ENCODE results near the gene PGPEP1. TPM values are rescaled to one million over a fixed set of nuclear protein-coding genes. Genes with fewer than 3 reads are reported as not detected.

Gene PGPEP1
- polyA plus RNA-seq, 4 donors = 29.1 to 77.9 (median 38.6) TPM

GRCh38 chr19:18330868-18331267 is 9.5 kb upstream of the PGPEP1 start:
- Histone ChIP-seq H3K36me3 (ENCODE audit: control insufficient read depth in 3 of 3, insufficient read depth in 2 of 3, low read depth in 1 of 3, low read length in 3 of 3) (no peaks in the 10 kb centered on the region), H3K27ac (ENCODE audit: low read depth in 1 of 3, low read length in 2 of 3) (no peak overlapping the region), H3K27me3 (ENCODE audit: control insufficient read depth in 3 of 3, insufficient read depth in 3 of 3, low read length in 3 of 3) (no peaks in the 10 kb centered on the region), H3K4me1 (ENCODE audit: control insufficient read depth in 3 of 3, insufficient read depth in 2 of 3, low read depth in 1 of 3, low read length in 2 of 3) (peaks cover 0 to 32% (median 4%) of the 10 kb centered on the region in 3 donors), H3K4me3 (ENCODE audit: low read depth in 1 of 3, low read length in 3 of 3) (no peak overlapping the region), H3K9me3 (ENCODE audit: control insufficient read depth in 2 of 2, insufficient read depth in 1 of 2, low read depth in 1 of 2, low read length in 1 of 2) (no peaks in the 10 kb centered on the region)
- no peak for FAIRE-seq
- 84 to 91% (median 86%) methylated on average over 9 of the region's 9 CpGs for WGBS, 3 donors
- no peak for DNase-seq

- Histone ChIP-seq H3K36me3 (ENCODE audit: control insufficient read depth in 3 of 3, insufficient read depth in 2 of 3, low read depth in 1 of 3, low read length in 3 of 3) (no peaks in the 10 kb centered on the region), H3K4me3 (ENCODE audit: low read depth in 1 of 3, low read length in 3 of 3) (no peak overlapping the region), H3K4me1 (ENCODE audit: control insufficient read depth in 3 of 3, insufficient read depth in 2 of 3, low read depth in 1 of 3, low read length in 2 of 3) (peaks cover 0 to 39% (median 4%) of the 10 kb centered on the region in 3 donors), H3K27ac (ENCODE audit: low read depth in 1 of 3, low read length in 2 of 3) (no peak overlapping the region), H3K9me3 (ENCODE audit: control insufficient read depth in 2 of 2, insufficient read depth in 1 of 2, low read depth in 1 of 2, low read length in 1 of 2) (no peaks in the 10 kb centered on the region), H3K27me3 (ENCODE audit: control insufficient read depth in 3 of 3, insufficient read depth in 3 of 3, low read length in 3 of 3) (no peaks in the 10 kb centered on the region)
- WGBS, 3 donors = 77 to 89% (median 82%) methylated on average over 15 of the region's 15 CpGs
- DNase-seq (no peak), FAIRE-seq (no peak)
These were observed 7.4 kb upstream of the PGPEP1 start for GRCh38 chr19:18332917-18333530.

GRCh38 chr19:18333680-18334079 is 6.7 kb upstream of the PGPEP1 start:
- WGBS, 3 donors = 73 to 79% (median 74%) methylated on average over 6 of the region's 6 CpGs
- FAIRE-seq = no peak

GRCh38 chr19:18336121-18336520 is 4.3 kb upstream of the PGPEP1 start:
- 52 to 57% (median 55%) methylated on average over 6 to 7 of the region's 7 CpGs for WGBS, 3 donors
- FAIRE-seq = no peak
- no peaks in the 10 kb centered on the region for H3K36me3 ChIP-seq (ENCODE audit: control insufficient read depth in 3 of 3, insufficient read depth in 2 of 3, low read depth in 1 of 3, low read length in 3 of 3)

More at GRCh38 chr19:18333680-18334079, 6.7 kb upstream of the PGPEP1 start:
- Histone ChIP-seq H3K9me3 (ENCODE audit: control insufficient read depth in 2 of 2, insufficient read depth in 1 of 2, low read depth in 1 of 2, low read length in 1 of 2) (no peaks in the 10 kb centered on the region), H3K4me3 (ENCODE audit: low read depth in 1 of 3, low read length in 3 of 3) (no peak overlapping the region), H3K4me1 (ENCODE audit: control insufficient read depth in 3 of 3, insufficient read depth in 2 of 3, low read depth in 1 of 3, low read length in 2 of 3) (peaks cover 0 to 42% (median 2%) of the 10 kb centered on the region in 3 donors), H3K27ac (ENCODE audit: low read depth in 1 of 3, low read length in 2 of 3) (no peak overlapping the region), H3K27me3 (ENCODE audit: control insufficient read depth in 3 of 3, insufficient read depth in 3 of 3, low read length in 3 of 3) (no peaks in the 10 kb centered on the region), H3K36me3 (ENCODE audit: control insufficient read depth in 3 of 3, insufficient read depth in 2 of 3, low read depth in 1 of 3, low read length in 3 of 3) (no peaks in the 10 kb centered on the region)
- DNase-seq = peak in 1 of 2 donors; percentile 39

GRCh38 chr19:18338541-18338940 is 1.9 kb upstream of the PGPEP1 start:
- Histone ChIP-seq H3K36me3 (ENCODE audit: control insufficient read depth in 3 of 3, insufficient read depth in 2 of 3, low read depth in 1 of 3, low read length in 3 of 3) (peaks cover 0 to 22% (median 2%) of the 10 kb centered on the region in 3 donors), H3K27ac (ENCODE audit: low read depth in 1 of 3, low read length in 2 of 3) (peak overlapping the region in 1 of 3 donors; percentile 86), H3K9me3 (ENCODE audit: control insufficient read depth in 2 of 2, insufficient read depth in 1 of 2, low read depth in 1 of 2, low read length in 1 of 2) (no peaks in the 10 kb centered on the region), H3K4me1 (ENCODE audit: control insufficient read depth in 3 of 3, insufficient read depth in 2 of 3, low read depth in 1 of 3, low read length in 2 of 3) (peaks cover 0 to 47% (median 0%) of the 10 kb centered on the region in 3 donors), H3K27me3 (ENCODE audit: control insufficient read depth in 3 of 3, insufficient read depth in 3 of 3, low read length in 3 of 3) (no peaks in the 10 kb centered on the region), H3K4me3 (ENCODE audit: low read depth in 1 of 3, low read length in 3 of 3) (no peak overlapping the region)
- DNase-seq (peak; percentile 43 to 72), FAIRE-seq (no peak)
- 18 to 54% (median 31%) methylated on average over 9 of the region's 9 CpGs for WGBS, 3 donors

More at GRCh38 chr19:18336121-18336520, 4.3 kb upstream of the PGPEP1 start:
- no peaks in the 10 kb centered on the region for H3K27me3 ChIP-seq (ENCODE audit: control insufficient read depth in 3 of 3, insufficient read depth in 3 of 3, low read length in 3 of 3)
- no peak overlapping the region for H3K4me3 ChIP-seq (ENCODE audit: low read depth in 1 of 3, low read length in 3 of 3)
- no peak overlapping the region for H3K27ac ChIP-seq (ENCODE audit: low read depth in 1 of 3, low read length in 2 of 3)
- peaks cover 0 to 45% (median 0%) of the 10 kb centered on the region in 3 donors for H3K4me1 ChIP-seq (ENCODE audit: control insufficient read depth in 3 of 3, insufficient read depth in 2 of 3, low read depth in 1 of 3, low read length in 2 of 3)
- DNase-seq = no peak
- no peaks in the 10 kb centered on the region for H3K9me3 ChIP-seq (ENCODE audit: control insufficient read depth in 2 of 2, insufficient read depth in 1 of 2, low read depth in 1 of 2, low read length in 1 of 2)

- no peak for FAIRE-seq
- 29 to 44% (median 38%) methylated on average over 6 of the region's 6 CpGs for WGBS, 3 donors
- DNase-seq = peak in 1 of 2 donors; percentile 55
- Histone ChIP-seq H3K9me3 (ENCODE audit: control insufficient read depth in 2 of 2, insufficient read depth in 1 of 2, low read depth in 1 of 2, low read length in 1 of 2) (no peaks in the 10 kb centered on the region), H3K27ac (ENCODE audit: low read depth in 1 of 3, low read length in 2 of 3) (peak overlapping the region in 2 of 3 donors; percentile 81 to 86), H3K4me1 (ENCODE audit: control insufficient read depth in 3 of 3, insufficient read depth in 2 of 3, low read depth in 1 of 3, low read length in 2 of 3) (peaks cover 0 to 42% (median 0%) of the 10 kb centered on the region in 3 donors), H3K36me3 (ENCODE audit: control insufficient read depth in 3 of 3, insufficient read depth in 2 of 3, low read depth in 1 of 3, low read length in 3 of 3) (peaks cover 2 to 33% (median 4%) of the 10 kb centered on the region in 3 donors), H3K27me3 (ENCODE audit: control insufficient read depth in 3 of 3, insufficient read depth in 3 of 3, low read length in 3 of 3) (no peaks in the 10 kb centered on the region), H3K4me3 (ENCODE audit: low read depth in 1 of 3, low read length in 3 of 3) (peak overlapping the region in 2 of 3 donors; percentile 91 to 99)
These were observed 675 bp upstream of the PGPEP1 start for GRCh38 chr19:18339723-18340122.

GRCh38 chr19:18340990-18341868 is 831 bp downstream of the PGPEP1 start:
- DNase-seq (peak; percentile 85 to 91), FAIRE-seq (no peak)
- H3K36me3 ChIP-seq (ENCODE audit: control insufficient read depth in 3 of 3, insufficient read depth in 2 of 3, low read depth in 1 of 3, low read length in 3 of 3) = peaks cover 2 to 48% (median 5%) of the 10 kb centered on the region in 3 donors
- H3K27ac ChIP-seq (ENCODE audit: low read depth in 1 of 3, low read length in 2 of 3) = peak overlapping the region; percentile 81 to 99 (median 90)
- H3K9me3 ChIP-seq (ENCODE audit: control insufficient read depth in 2 of 2, insufficient read depth in 1 of 2, low read depth in 1 of 2, low read length in 1 of 2) = no peaks in the 10 kb centered on the region
- H3K27me3 ChIP-seq (ENCODE audit: control insufficient read depth in 3 of 3, insufficient read depth in 3 of 3, low read length in 3 of 3) = no peaks in the 10 kb centered on the region
- H3K4me3 ChIP-seq (ENCODE audit: low read depth in 1 of 3, low read length in 3 of 3) = peak overlapping the region; percentile 91 to 99 (median 94)
- H3K4me1 ChIP-seq (ENCODE audit: control insufficient read depth in 3 of 3, insufficient read depth in 2 of 3, low read depth in 1 of 3, low read length in 2 of 3) = peaks cover 0 to 36% (median 0%) of the 10 kb centered on the region in 3 donors
- WGBS, 3 donors = 1 to 2% (median 1%) methylated on average over 12 to 18 of the region's 18 CpGs

- no peak for FAIRE-seq
- Histone ChIP-seq H3K27ac (ENCODE audit: low read depth in 1 of 3, low read length in 2 of 3) (peak overlapping the region in 2 of 3 donors; percentile 24 to 48), H3K36me3 (ENCODE audit: control insufficient read depth in 3 of 3, insufficient read depth in 2 of 3, low read depth in 1 of 3, low read length in 3 of 3) (peaks cover 4 to 55% (median 7%) of the 10 kb centered on the region in 3 donors), H3K4me3 (ENCODE audit: low read depth in 1 of 3, low read length in 3 of 3) (peak overlapping the region in 2 of 3 donors; percentile 6 to 12), H3K9me3 (ENCODE audit: control insufficient read depth in 2 of 2, insufficient read depth in 1 of 2, low read depth in 1 of 2, low read length in 1 of 2) (no peaks in the 10 kb centered on the region), H3K27me3 (ENCODE audit: control insufficient read depth in 3 of 3, insufficient read depth in 3 of 3, low read length in 3 of 3) (no peaks in the 10 kb centered on the region), H3K4me1 (ENCODE audit: control insufficient read depth in 3 of 3, insufficient read depth in 2 of 3, low read depth in 1 of 3, low read length in 2 of 3) (peaks cover 0 to 36% (median 0%) of the 10 kb centered on the region in 3 donors)
- 82 to 83% (median 82%) methylated on average over 8 of the region's 8 CpGs for WGBS, 3 donors
- DNase-seq = no peak
These were observed 1.8 kb downstream of the PGPEP1 start for GRCh38 chr19:18342090-18342632.

Measured in small intestine (tissue), 7 donors.